ENCODE data around the gene CFAP90.

The CFAP90 gene

GRCh38 chr5:7850395-7851239 lies at the start of gene CFAP90:
Gene CFAP90 (minus strand): TSS chr5:7851133. CDS start chr5:7851021, 112 bp downstream.
- no peak for DNase-seq (ENCODE audit: low read depth)

GRCh38 chr5:7897014-7897600 lies 46.2 kb upstream of the CFAP90 start:
- DNase-seq (ENCODE audit: low read depth), result no peak

- DNase-seq (ENCODE audit: low read depth), result no peak
Measured at GRCh38 chr5:7894860-7895259, 43.9 kb upstream of the CFAP90 start.

- DNase-seq (ENCODE audit: low read depth), result no peak
Measured at GRCh38 chr5:7894439-7894838, 43.5 kb upstream of the CFAP90 start.

- no peak for DNase-seq (ENCODE audit: low read depth)
Measured at GRCh38 chr5:7888901-7889300, 38.0 kb upstream of the CFAP90 start.

GRCh38 chr5:7886849-7887475 lies 36.0 kb upstream of the CFAP90 start:
- DNase-seq (ENCODE audit: low read depth), result no peak

GRCh38 chr5:7884491-7885267 lies 33.7 kb upstream of the CFAP90 start:
- no peak for DNase-seq (ENCODE audit: low read depth)

- DNase-seq (ENCODE audit: low read depth), result no peak
Measured at GRCh38 chr5:7882926-7883325, 32.0 kb upstream of the CFAP90 start.

GRCh38 chr5:7881816-7882215 lies 30.9 kb upstream of the CFAP90 start:
- DNase-seq (ENCODE audit: low read depth), result no peak

GRCh38 chr5:7881091-7881490 lies 30.2 kb upstream of the CFAP90 start:
- no peak for DNase-seq (ENCODE audit: low read depth)

GRCh38 chr5:7878381-7878873 lies 27.5 kb upstream of the CFAP90 start:
- no peak for DNase-seq (ENCODE audit: low read depth)

GRCh38 chr5:7877851-7878250 lies 26.9 kb upstream of the CFAP90 start:
- no peak for DNase-seq (ENCODE audit: low read depth)

- DNase-seq (ENCODE audit: low read depth), result no peak
Measured at GRCh38 chr5:7876867-7877266, 25.9 kb upstream of the CFAP90 start.

GRCh38 chr5:7875151-7875550 lies 24.2 kb upstream of the CFAP90 start:
- no peak for DNase-seq (ENCODE audit: low read depth)

GRCh38 chr5:7874639-7875038 lies 23.7 kb upstream of the CFAP90 start:
- DNase-seq (ENCODE audit: low read depth), result no peak

- DNase-seq (ENCODE audit: low read depth), result no peak
Measured at GRCh38 chr5:7873216-7873615, 22.3 kb upstream of the CFAP90 start.

GRCh38 chr5:7872517-7873130 lies 21.7 kb upstream of the CFAP90 start:
- DNase-seq (ENCODE audit: low read depth), result no peak

- no peak for DNase-seq (ENCODE audit: low read depth)
Measured at GRCh38 chr5:7871653-7872052, 20.7 kb upstream of the CFAP90 start.

GRCh38 chr5:7869474-7870136 lies 18.7 kb upstream of the CFAP90 start:
- no peak for DNase-seq (ENCODE audit: low read depth)

- peak; percentile 82 for DNase-seq (ENCODE audit: low read depth)
Measured at GRCh38 chr5:7868773-7869473, 18.0 kb upstream of the CFAP90 start, which contains the start of the genes FASTKD3 and MTRR. Gene FASTKD3 (minus strand): TSS chr5:7869031. CDS start chr5:7868083, 948 bp downstream. Gene MTRR (plus strand): TSS chr5:7869148. CDS start chr5:7870795, 1,647 bp downstream.
